BLaER1 treated with 17β-estradiol and CSF1 and Interleukin-3, amounts not matched to agents 10 nM and 100 nM (cell line): ENCODE measurements around the gene PTPN23.
"Not testable (repeated sequence)": the region's sequence is repeated elsewhere in the genome, so short reads cannot be mapped to it uniquely, and the experiment has no call there.

Source experiments
- H3K27ac ChIP-seq, 11 experiments: shearing (Covaris generic); formaldehyde crosslinking; 2 replicates each; pipeline ENCODE4 v1.8.1; 2022
- H3K27me3 ChIP-seq, 11 experiments: shearing (Covaris generic); formaldehyde crosslinking; 2 replicates each; pipeline ENCODE4 v1.8.1; 2022
- H3K36me3 ChIP-seq, 11 experiments: shearing (Covaris generic); formaldehyde crosslinking; 2 replicates each; pipeline ENCODE4 v1.8.1; 2022
- H3K4me1 ChIP-seq, 10 experiments: shearing (Covaris generic); formaldehyde crosslinking; 2 replicates each; pipeline ENCODE4 v1.8.1; 2022
- H3K4me2 ChIP-seq, 11 experiments: shearing (Covaris generic); formaldehyde crosslinking; 2 replicates each; pipeline ENCODE4 v1.8.1; 2022
- H3K4me3 ChIP-seq, 10 experiments: shearing (Covaris generic); formaldehyde crosslinking; 2 replicates each; pipeline ENCODE4 v1.8.1; 2022
- H3K9ac ChIP-seq, 11 experiments: shearing (Covaris generic); formaldehyde crosslinking; 2 replicates each; pipeline ENCODE4 v1.8.1; 2022
- H3K9me3 ChIP-seq, 11 experiments: shearing (Covaris generic); formaldehyde crosslinking; replicated peaks in 1 of 11; 2 replicates each; pipeline ENCODE4 v1.8.1; 2022
- H4K20me1 ChIP-seq, 11 experiments: shearing (Covaris generic); formaldehyde crosslinking; 2 replicates each; pipeline ENCODE4 v1.8.1; 2022
- Cebpa-rat ChIP-seq, 11 experiments: shearing (Covaris generic); IDR thresholded peaks; 2 replicates each; pipeline ENCODE4 v1.8.1; 2022

PTPN23 gene

DNA sequence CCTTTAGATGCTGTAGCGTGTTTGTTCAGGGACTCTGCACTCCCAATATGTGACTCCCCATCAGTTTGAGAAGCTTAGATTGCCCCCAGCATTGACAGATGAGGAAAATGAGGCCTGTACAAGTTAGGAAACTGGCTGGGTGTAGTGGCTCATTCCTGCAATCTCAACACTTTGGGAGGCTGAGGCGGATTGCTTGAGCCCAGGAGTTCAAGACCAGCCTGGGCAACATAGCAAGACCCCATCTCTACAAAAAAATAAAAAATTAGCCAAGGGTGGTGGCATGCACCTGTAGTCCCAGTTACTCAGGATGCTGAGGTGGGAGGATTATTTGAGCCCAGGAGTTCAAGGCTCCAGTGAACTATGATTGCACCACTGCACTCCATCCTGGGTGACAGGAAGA, 14.0 kb upstream of the PTPN23 start:
- Histone ChIP-seq H3K27me3 (no peaks in the 10 kb centered on the region), H3K9ac (no peak overlapping the region), H4K20me1 (no peaks in the 10 kb centered on the region), H3K27ac (no peak overlapping the region), H3K4me3 (no peak overlapping the region), H3K4me2 (no peak overlapping the region), H3K9me3 (peaks cover under 1 to 13% (median 9%) of the 10 kb centered on the region in 11 experiments; a peak in 18 of 22 replicates), H3K36me3 (no peaks in the 10 kb centered on the region), H3K4me1 (peaks cover 14 to 27% (median 21%) of the 10 kb centered on the region in 10 experiments)
- TF ChIP-seq Cebpa-rat (IDR thresholded peaks at IDR 0.05), result no peak

DNA sequence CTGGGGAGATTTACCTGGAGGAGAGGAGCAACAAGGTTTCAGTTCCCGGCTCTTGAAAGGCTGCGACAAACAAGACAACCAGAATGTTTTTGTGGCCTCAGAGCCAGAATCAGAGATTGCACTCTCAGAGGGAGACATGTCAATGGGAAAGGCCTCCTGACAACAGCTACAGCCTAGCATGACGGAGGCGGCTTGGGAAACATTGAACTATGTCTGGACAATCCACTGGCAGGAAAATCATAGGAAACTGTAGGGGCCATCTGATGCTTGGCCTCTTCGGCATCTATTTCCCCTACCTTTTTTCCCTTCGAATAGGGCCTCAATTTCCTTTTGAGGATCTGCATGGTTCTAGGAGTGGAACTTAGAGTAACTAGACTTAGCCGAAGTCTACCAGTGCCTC, 13.2 kb upstream of the PTPN23 start:
- no peaks in the 10 kb centered on the region for H4K20me1 ChIP-seq
- H3K9me3 ChIP-seq, result peaks cover 0 to 5% (median under 1%) of the 10 kb centered on the region in 11 experiments; a peak in 8 of 22 replicates
- no peak overlapping the region for H3K27ac ChIP-seq
- TF ChIP-seq Cebpa-rat (IDR thresholded peaks at IDR 0.05), result no peak
- no peak overlapping the region for H3K9ac ChIP-seq
- H3K4me3 ChIP-seq, result no peak overlapping the region
- peaks cover 6 to 21% (median 13%) of the 10 kb centered on the region in 10 experiments for H3K4me1 ChIP-seq
- H3K27me3 ChIP-seq, result no peaks in the 10 kb centered on the region
- no peaks in the 10 kb centered on the region for H3K36me3 ChIP-seq
- H3K4me2 ChIP-seq, result no peak overlapping the region

DNA sequence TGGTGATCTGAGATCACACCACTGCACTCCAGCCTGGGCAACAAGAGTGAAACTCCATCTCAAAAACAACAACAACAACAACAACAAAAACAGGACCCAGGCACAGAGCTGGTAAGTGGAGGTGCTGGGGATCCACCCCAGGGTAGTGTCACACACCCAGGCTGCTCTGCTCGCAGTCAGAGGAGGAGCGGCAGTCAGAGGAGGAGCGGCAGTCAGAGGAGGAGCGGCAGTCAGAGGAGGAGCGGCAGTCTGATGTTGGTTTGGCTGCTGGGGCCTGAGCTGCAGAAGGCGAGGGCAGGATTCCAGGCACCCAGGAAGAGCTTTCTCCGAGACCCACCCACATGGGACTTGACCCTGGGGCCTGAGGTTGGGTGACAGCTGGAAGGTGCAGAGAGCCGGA, 10.8 kb upstream of the PTPN23 start:
- H3K36me3 ChIP-seq, H3K27ac ChIP-seq, H4K20me1 ChIP-seq, H3K9ac ChIP-seq, H3K4me3 ChIP-seq, H3K9me3 ChIP-seq, H3K27me3 ChIP-seq, H3K4me2 ChIP-seq: not testable (repeated sequence)
- H3K4me1 ChIP-seq, result peaks cover 0 to 15% (median 6%) of the 10 kb centered on the region in 10 experiments; a peak in 8 of 20 replicates

DNA sequence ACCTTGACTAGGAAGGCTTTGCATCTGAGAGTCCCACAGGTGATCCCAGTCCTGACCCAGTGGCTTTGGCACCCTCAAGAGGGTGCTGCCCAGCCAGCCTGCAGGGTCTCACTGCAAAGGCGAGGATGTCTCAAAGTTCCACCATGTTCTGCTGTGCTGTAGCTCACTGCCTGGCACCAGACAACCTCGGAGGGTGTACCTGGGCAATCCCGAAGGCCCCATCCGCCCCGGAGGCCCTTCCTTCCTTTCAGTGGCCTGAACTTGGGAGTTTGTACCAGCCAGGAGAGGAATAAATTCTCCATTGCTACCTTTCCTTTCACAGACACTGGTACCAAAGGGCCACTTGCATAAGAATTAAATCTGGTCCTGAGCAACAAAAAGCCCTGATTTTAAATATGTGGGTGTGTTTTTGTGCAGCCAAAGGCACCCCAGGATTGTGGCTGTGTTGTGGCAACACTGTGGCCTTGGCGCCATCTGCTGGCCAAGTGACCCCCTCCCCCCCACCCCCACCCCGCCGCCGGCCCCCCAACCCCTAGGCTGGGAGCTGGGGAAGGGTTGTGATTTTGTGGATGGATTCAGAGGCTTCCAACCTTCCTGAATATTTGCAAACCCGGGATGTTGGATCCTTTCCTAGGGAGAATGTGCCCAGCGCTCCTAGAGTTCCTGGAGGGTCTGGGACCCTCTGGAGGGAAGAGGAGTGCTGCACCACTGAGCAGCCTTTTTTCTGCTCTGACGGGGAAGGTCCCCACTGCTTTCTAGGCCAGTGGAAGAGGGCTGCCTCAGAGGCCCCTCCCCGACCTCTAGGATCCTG, 9.7 kb upstream of the PTPN23 start:
- no peak overlapping the region; a peak in 1 of 22 replicates for H3K9ac ChIP-seq

DNA sequence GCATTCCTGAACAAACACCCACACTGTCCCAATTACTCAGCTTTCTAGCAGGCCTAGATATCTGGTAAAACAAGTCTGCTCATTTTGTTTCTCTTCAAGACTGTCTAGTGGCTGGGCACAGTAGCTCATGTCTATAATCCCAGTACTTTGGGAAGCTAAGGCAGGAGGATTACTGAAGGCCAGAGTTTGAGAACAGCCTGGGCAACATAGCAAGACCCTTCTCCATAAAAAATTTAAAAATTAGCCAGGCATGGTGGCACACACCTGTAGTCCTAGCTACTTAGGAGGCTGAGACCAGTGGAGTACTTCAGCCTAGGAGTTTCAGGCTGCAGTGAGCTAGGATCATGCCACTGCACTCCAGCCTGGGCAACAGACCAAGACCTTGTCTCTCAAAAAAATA, 6.2 kb upstream of the PTPN23 start:
- H3K9me3 ChIP-seq, result no peaks in the 10 kb centered on the region
- no peaks in the 10 kb centered on the region for H3K36me3 ChIP-seq
- H3K27me3 ChIP-seq, result no peaks in the 10 kb centered on the region
- H4K20me1 ChIP-seq, result no peaks in the 10 kb centered on the region
- H3K27ac ChIP-seq, result no peak overlapping the region
- H3K4me1 ChIP-seq, result peaks cover 16 to 33% (median 20%) of the 10 kb centered on the region in 10 experiments
- no peak overlapping the region for H3K4me2 ChIP-seq
- TF ChIP-seq Cebpa-rat (IDR thresholded peaks at IDR 0.05), result no peak
- H3K9ac ChIP-seq, result no peak overlapping the region
- no peak overlapping the region for H3K4me3 ChIP-seq

More for the DNA sequence above, 9.7 kb upstream of the PTPN23 start:
- Histone ChIP-seq H3K27ac (no peak overlapping the region), H4K20me1 (no peaks in the 10 kb centered on the region), H3K36me3 (no peaks in the 10 kb centered on the region), H3K27me3 (no peaks in the 10 kb centered on the region), H3K4me1 (peaks cover 0 to 15% (median 6%) of the 10 kb centered on the region in 10 experiments; a peak in 8 of 20 replicates), H3K4me2 (0 out of 22 replicates have a peak overlapping the region, but pooled peaks of 1 of the 11 experiments have one; percentile 31), H3K9me3 (no peaks in the 10 kb centered on the region), H3K4me3 (no peak overlapping the region)
- TF ChIP-seq Cebpa-rat (IDR thresholded peaks at IDR 0.05), result no peak

DNA sequence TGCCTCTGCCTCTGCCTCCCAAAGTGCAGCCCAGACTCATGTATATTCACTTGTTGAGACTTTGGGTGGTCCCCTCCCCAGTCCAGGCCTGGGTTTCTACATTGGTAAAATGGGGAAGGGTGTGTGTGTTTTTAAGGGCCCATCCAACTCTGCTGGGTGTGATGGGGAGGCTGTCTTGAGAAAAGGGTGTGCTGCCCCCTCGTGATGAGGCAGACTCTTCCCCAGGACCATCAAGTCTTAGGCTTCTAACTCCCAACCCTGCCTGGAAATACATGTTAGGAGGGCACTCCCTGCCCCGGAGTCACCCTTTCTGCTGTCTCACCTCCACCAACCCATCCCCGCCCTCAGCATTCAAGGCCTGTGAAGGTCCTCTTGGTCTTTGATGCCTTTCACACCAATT, 4.4 kb upstream of the PTPN23 start:
- Histone ChIP-seq H3K4me3 (no peak overlapping the region), H3K36me3 (no peaks in the 10 kb centered on the region), H3K27ac (no peak overlapping the region), H3K27me3 (no peaks in the 10 kb centered on the region), H3K4me2 (peak overlapping the region in 2 of 11 experiments; percentile 68; a peak in 1 of 22 replicates), H4K20me1 (peaks cover 0 to 4% (median under 1%) of the 10 kb centered on the region in 11 experiments; a peak in 10 of 22 replicates), H3K4me1 (peaks cover 21 to 36% (median 25%) of the 10 kb centered on the region in 10 experiments), H3K9ac (no peak overlapping the region), H3K9me3 (no peaks in the 10 kb centered on the region)
- TF ChIP-seq Cebpa-rat (IDR thresholded peaks at IDR 0.05), result no peak

DNA sequence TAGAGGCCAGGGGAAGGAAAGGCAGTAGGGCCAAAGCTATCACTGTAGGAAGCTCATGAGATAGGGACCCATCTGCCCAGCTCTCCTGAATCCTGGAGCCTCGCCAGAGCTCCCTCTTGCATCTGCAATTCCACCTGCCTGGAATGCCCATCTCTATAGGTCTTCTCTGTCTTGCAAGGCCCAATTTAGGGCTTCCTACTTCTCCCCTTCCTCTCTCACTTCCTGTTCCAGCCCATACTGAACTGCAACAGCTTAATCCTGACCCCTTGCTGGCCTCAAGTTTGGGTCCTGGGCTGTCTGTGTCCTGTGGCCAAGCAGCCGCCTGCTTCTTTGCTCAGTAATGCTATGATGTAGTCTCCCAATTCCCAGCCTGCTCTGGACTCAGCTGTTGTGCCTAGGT, 3.6 kb upstream of the PTPN23 start:
- no peaks in the 10 kb centered on the region for H3K9me3 ChIP-seq
- 0 out of 22 replicates have a peak overlapping the region, but pooled peaks of 1 of the 11 experiments have one; percentile 1 for H3K27ac ChIP-seq
- H3K4me3 ChIP-seq, result no peak overlapping the region
- no peaks in the 10 kb centered on the region for H3K36me3 ChIP-seq
- peak overlapping the region; percentile 7 to 73 (median 46); a peak in 17 of 22 replicates for H3K4me2 ChIP-seq
- no peaks in the 10 kb centered on the region for H3K27me3 ChIP-seq
- TF ChIP-seq Cebpa-rat (IDR thresholded peaks at IDR 0.05), result no peak
- no peak overlapping the region; a peak in 1 of 22 replicates for H3K9ac ChIP-seq
- peaks cover 27 to 43% (median 31%) of the 10 kb centered on the region in 10 experiments for H3K4me1 ChIP-seq
- peaks cover 8 to 12% (median 8%) of the 10 kb centered on the region in 11 experiments; a peak in 19 of 22 replicates for H4K20me1 ChIP-seq

DNA sequence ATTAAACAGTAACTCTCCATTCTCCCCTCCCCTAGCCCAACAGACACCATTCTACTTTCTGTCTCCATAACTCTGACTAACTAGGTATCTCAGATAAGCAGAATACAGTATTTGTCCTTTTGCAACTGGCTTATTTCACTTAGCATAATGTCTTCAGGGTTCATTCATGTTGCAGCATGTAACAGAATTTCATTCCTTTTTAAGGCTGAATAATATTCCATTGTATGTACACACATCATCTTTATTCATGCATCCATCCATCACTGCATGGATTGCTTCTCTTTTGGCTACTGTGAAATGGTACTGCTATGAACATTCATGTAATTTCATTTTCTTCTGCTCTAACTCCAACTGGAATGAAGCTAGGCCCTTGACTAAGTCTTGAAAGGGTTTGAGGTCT, 2.0 kb upstream of the PTPN23 start:
- peaks cover 35 to 60% (median 45%) of the 10 kb centered on the region in 10 experiments for H3K4me1 ChIP-seq
- H3K4me3 ChIP-seq, result peak overlapping the region in 5 of 10 experiments; percentile 79 to 94 (median 90); a peak in 3 of 20 replicates
- peak overlapping the region; percentile 87 to 99 (median 93); a peak in 21 of 22 replicates for H3K4me2 ChIP-seq
- no peak for TF ChIP-seq Cebpa-rat (IDR thresholded peaks at IDR 0.05)
- H3K36me3 ChIP-seq, result peaks cover 0 to 12% (median 7%) of the 10 kb centered on the region in 11 experiments; a peak in 8 of 22 replicates
- peaks cover 23 to 28% (median 25%) of the 10 kb centered on the region in 11 experiments; a peak in 20 of 22 replicates for H4K20me1 ChIP-seq
- no peaks in the 10 kb centered on the region for H3K9me3 ChIP-seq
- no peaks in the 10 kb centered on the region for H3K27me3 ChIP-seq
- H3K27ac ChIP-seq, result peak overlapping the region in 1 of 11 experiments; percentile 90; a peak in 1 of 22 replicates
- H3K9ac ChIP-seq, result peak overlapping the region in 1 of 11 experiments; percentile 87; a peak in 3 of 22 replicates

DNA sequence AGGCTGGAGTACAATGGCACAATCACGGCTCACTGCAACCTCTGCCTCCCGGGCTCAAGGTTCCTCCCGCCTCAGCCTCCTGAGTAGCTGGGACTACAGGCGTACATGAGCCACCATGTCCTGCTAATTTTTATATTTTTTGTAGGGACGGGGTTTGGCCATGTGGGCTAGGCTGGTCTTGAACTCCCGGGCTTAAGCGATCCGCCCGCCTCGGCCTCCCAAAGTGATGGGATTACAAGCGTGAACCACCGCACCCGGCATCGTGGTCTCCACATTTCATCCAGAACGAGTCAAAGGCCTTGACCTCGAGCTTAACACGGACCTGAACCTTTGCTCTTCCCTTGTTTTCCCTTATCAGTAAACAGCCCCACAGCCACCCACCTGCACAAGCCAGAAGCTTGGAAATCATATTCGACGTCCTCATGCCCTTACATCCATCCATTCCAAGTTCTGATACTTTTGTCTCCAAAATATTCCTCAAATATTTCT, 1.4 kb upstream of the PTPN23 start:
- peak overlapping the region; percentile 87 to 99 (median 93) for H3K4me2 ChIP-seq
- peaks cover 35 to 60% (median 45%) of the 10 kb centered on the region in 10 experiments for H3K4me1 ChIP-seq
- H3K9ac ChIP-seq, result peak overlapping the region; percentile 84 to 97 (median 90)
- peak overlapping the region; percentile 77 to 94 (median 84) for H3K4me3 ChIP-seq
- H3K27me3 ChIP-seq, result no peaks in the 10 kb centered on the region
- peaks cover 24 to 34% (median 31%) of the 10 kb centered on the region in 11 experiments; a peak in 20 of 22 replicates for H4K20me1 ChIP-seq
- TF ChIP-seq Cebpa-rat (IDR thresholded peaks at IDR 0.05), result no peak
- no peaks in the 10 kb centered on the region for H3K9me3 ChIP-seq
- peaks cover 0 to 15% (median 8%) of the 10 kb centered on the region in 11 experiments; a peak in 9 of 22 replicates for H3K36me3 ChIP-seq
- peak overlapping the region; percentile 85 to 98 (median 91); a peak in 18 of 22 replicates for H3K27ac ChIP-seq
